ENCODE results near the gene RPAP2.

RPAP2 gene

DNA sequence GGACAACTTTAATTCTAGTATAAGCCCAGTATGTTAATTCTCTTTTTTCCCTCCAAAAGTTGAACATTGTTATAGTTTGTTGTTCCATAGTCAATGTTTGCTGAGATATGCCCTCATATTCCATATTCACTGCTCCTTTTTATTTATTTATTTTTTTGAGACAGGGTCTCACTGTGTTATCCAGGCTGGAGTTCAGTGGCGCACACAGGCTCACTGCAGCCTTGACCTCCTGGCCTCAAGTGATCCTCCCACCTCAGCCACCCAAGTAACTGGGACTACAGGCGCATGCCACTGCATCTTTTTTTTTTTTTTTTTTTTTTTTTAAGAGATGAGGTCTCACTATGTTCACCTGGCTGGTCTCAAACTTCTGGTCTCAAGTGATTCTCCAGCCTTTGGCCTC lies 149.1 kb downstream of the RPAP2 start:
- TF ChIP-seq CTCF (IDR thresholded peaks at IDR 0.05; ENCODE audit: low read depth, low read length), result no peak
- no peak for DNase-seq (ENCODE audit: extremely low read depth, low read depth)

All from AG09319 (cell line).